ENCODE data around the gene SOX12. TPM values are rescaled to one million over a fixed set of nuclear protein-coding genes. Genes with fewer than 3 reads are reported as not detected.

SOX12 gene
- total and polyA plus RNA-seq, 3 donors from 2014 or later: 13.4 to 23.8 (median 19.2) TPM

GRCh38 chr20:366041-366718 is 40.8 kb downstream of the SOX12 start:
- Histone ChIP-seq H3K4me3 (no peak overlapping the region), H3K27ac (no peak overlapping the region), H3K9me3 (no peaks in the 10 kb centered on the region), H3K36me3 (ENCODE audit: low read depth, missing control alignments) (no peaks in the 10 kb centered on the region), H3K4me1 (no peaks in the 10 kb centered on the region), H3K27me3 (no peaks in the 10 kb centered on the region)
- 86 to 94% methylated on average over 7 of the region's 7 CpGs for WGBS, 2 donors
- TF ChIP-seq POLR2A (IDR thresholded peaks at IDR 0.05) (no peak), CTCF (IDR thresholded peaks at IDR 0.05) (no peak)
- DNase-seq: no peak
- intact Hi-C loops (cut with DNase I; ENCODE audit: low total_unique reads): no loop called here

GRCh38 chr20:366719-367485 is 41.5 kb downstream of the SOX12 start:
- Histone ChIP-seq H3K4me1 (peaks cover 3% of the 10 kb centered on the region), H3K27ac (no peak overlapping the region), H3K36me3 (ENCODE audit: low read depth, missing control alignments) (no peaks in the 10 kb centered on the region), H3K27me3 (no peaks in the 10 kb centered on the region), H3K9me3 (no peaks in the 10 kb centered on the region), H3K4me3 (no peak overlapping the region)
- no peak for DNase-seq
- intact Hi-C loops (cut with DNase I; ENCODE audit: low total_unique reads): no loop called here
- no peak for TF ChIP-seq CTCF (IDR thresholded peaks at IDR 0.05)
- 85 to 91% methylated on average over 13 of the region's 13 CpGs for WGBS, 2 donors

- DNase-seq: no peak
- intact Hi-C loops (cut with DNase I; ENCODE audit: low total_unique reads): no loop called here
- H3K27me3 ChIP-seq: no peaks in the 10 kb centered on the region
- TF ChIP-seq POLR2A (IDR thresholded peaks at IDR 0.05): no peak
- TF ChIP-seq CTCF (IDR thresholded peaks at IDR 0.05): no peak
- no peak overlapping the region for H3K27ac ChIP-seq
- H3K4me3 ChIP-seq: no peak overlapping the region
- H3K4me1 ChIP-seq: peaks cover 8% of the 10 kb centered on the region
- no peaks in the 10 kb centered on the region for H3K36me3 ChIP-seq (ENCODE audit: low read depth, missing control alignments)
- WGBS, 2 donors: 84 to 96% methylated on average over 8 of the region's 8 CpGs
- H3K9me3 ChIP-seq: no peaks in the 10 kb centered on the region
Measured at GRCh38 chr20:367486-367887, 42.1 kb downstream of the SOX12 start.

GRCh38 chr20:368915-369314 is 43.6 kb downstream of the SOX12 start:
- Histone ChIP-seq H3K4me3 (no peak overlapping the region), H3K27ac (no peak overlapping the region), H3K36me3 (ENCODE audit: low read depth, missing control alignments) (no peaks in the 10 kb centered on the region), H3K27me3 (no peaks in the 10 kb centered on the region), H3K4me1 (peaks cover 8% of the 10 kb centered on the region), H3K9me3 (no peaks in the 10 kb centered on the region)
- DNase-seq: no peak
- intact Hi-C loops (cut with DNase I; ENCODE audit: low total_unique reads): no loop called here
- TF ChIP-seq CTCF (IDR thresholded peaks at IDR 0.05) (no peak), POLR2A (IDR thresholded peaks at IDR 0.05) (no peak)
- WGBS, 2 donors: 94 to 98% methylated on average over 4 of the region's 4 CpGs

Data from testis (tissue), 3 donors.